ENCODE results near the gene SMPDL3B.

- TF ChIP-seq POLR2A (IDR thresholded peaks at IDR 0.05) (no peak), CTCF (IDR thresholded peaks at IDR 0.05) (no peak)
These were observed 39.6 kb downstream of the SMPDL3B start for GRCh38 chr1:27974417-27974781.
